Upper lobe of left lung (tissue), 6 donors: ENCODE measurements around the gene TMEM91. TPM values are rescaled to one million over a fixed set of nuclear protein-coding genes. Genes with fewer than 3 reads are reported as not detected.

Experiments used
- ATAC-seq, 2 donors: fragments of 200-7000 bp; cut with Tn5 transposase; one replicate each; pipeline ENCODE4 v1.9.1; 2022; ENCODE audit warnings: mild to moderate bottlenecking in 2 of 2, moderate library complexity in 2 of 2; ENCODE audit not compliant: low FRiP score in 2 of 2
- DNase-seq, 2 donors: peaks; one replicate each; pipeline ENCODE4 v3.0.0-alpha.2; 2019 to 2020
- H3K27ac ChIP-seq, 4 donors: fragments of 200-600 bp; sonication (generic); one replicate each; pipeline ENCODE4 v1.5.1; 2016 to 2019
- H3K27me3 ChIP-seq, 4 donors: fragments of 200-600 bp; sonication (generic); one replicate each; pipeline ENCODE4 v1.5.1; 2017 to 2019
- H3K36me3 ChIP-seq, 4 donors: fragments of 200-600 bp; sonication (generic); one replicate each; pipeline ENCODE4 v1.5.1; 2016 to 2019
- H3K4me1 ChIP-seq, 4 donors: fragments of 200-600 bp; sonication (generic); one replicate each; pipeline ENCODE4 v1.5.1; 2018 to 2019
- H3K4me3 ChIP-seq, 4 donors: fragments of 200-600 bp; sonication (generic); one replicate each; pipeline ENCODE4 v1.5.1; 2017 to 2019; ENCODE audit warnings: mild to moderate bottlenecking in 2 of 4, moderate library complexity in 1 of 4
- H3K9me3 ChIP-seq, 4 donors: fragments of 200-600 bp; sonication (generic); one replicate each; pipeline ENCODE4 v1.5.1; 2018 to 2019
- EP300 ChIP-seq, 4 donors: sonication (generic); formaldehyde crosslinking; IDR thresholded peaks; one replicate each; pipeline ENCODE4 v1.5.1; 2017; ENCODE audit warnings: antibody characterized with exemption in 4 of 4, control low read depth in 2 of 4
- POLR2A ChIP-seq, 4 donors: fragments of 450-650 bp; IDR thresholded peaks; one replicate each; pipeline ENCODE4 v1.5.1; 2016 to 2017; ENCODE audit warnings: antibody characterized with exemption in 4 of 4, mild to moderate bottlenecking in 2 of 4
- POLR2AphosphoS5 ChIP-seq, 2 donors: sonication (generic); formaldehyde crosslinking; IDR thresholded peaks; one replicate each; pipeline ENCODE4 v1.5.1; 2017; ENCODE audit warnings: antibody characterized with exemption in 2 of 2
- WGBS, 2 donors: methylation state at CpG; one replicate each; pipeline ENCODE4 v1.1.5; 2017 to 2018; 5-methylcytosine and 5-hydroxymethylcytosine counted together
- total RNA-seq, 6 donors: library from RNA; depleted of rRNA in 4 of 6; stranded (reverse); fragments of >200 nt in 4 of 6; gene quantifications; one replicate each; pipeline versions ENCODE4 v1.1.0 to v1.2.1, GENCODE V29; 2016 to 2021
- TF ChIP-seq, protein P1 (sequence below), 6 experiments: fragments of 450-650 bp in 4 of 6; fragments of 200-600 bp in 2 of 6; sonication (generic) in 2 of 6; IDR thresholded peaks; one replicate each; pipeline ENCODE4 v1.5.1; 2016 to 2019; ENCODE audit warnings: antibody characterized with exemption in 6 of 6
- donor health status: DM: no; HTN: no; CAD: no; lungs with moderate emphysema.
- donor health status: DM: no; HTN: yes; CAD: no; lungs with severe emphysema.

The TMEM91 gene
- total RNA-seq, 6 donors from 2014 or later = 18.7 to 65.0 (median 29.3) TPM

GRCh38 chr19:41328842-41329225 lies 47.5 kb upstream of the TMEM91 start:
- TF ChIP-seq POLR2A (IDR thresholded peaks at IDR 0.05) (no peak), POLR2AphosphoS5 (IDR thresholded peaks at IDR 0.05) (no peak), EP300 (IDR thresholded peaks at IDR 0.05) (no peak)
- TF ChIP-seq, protein P1, sequence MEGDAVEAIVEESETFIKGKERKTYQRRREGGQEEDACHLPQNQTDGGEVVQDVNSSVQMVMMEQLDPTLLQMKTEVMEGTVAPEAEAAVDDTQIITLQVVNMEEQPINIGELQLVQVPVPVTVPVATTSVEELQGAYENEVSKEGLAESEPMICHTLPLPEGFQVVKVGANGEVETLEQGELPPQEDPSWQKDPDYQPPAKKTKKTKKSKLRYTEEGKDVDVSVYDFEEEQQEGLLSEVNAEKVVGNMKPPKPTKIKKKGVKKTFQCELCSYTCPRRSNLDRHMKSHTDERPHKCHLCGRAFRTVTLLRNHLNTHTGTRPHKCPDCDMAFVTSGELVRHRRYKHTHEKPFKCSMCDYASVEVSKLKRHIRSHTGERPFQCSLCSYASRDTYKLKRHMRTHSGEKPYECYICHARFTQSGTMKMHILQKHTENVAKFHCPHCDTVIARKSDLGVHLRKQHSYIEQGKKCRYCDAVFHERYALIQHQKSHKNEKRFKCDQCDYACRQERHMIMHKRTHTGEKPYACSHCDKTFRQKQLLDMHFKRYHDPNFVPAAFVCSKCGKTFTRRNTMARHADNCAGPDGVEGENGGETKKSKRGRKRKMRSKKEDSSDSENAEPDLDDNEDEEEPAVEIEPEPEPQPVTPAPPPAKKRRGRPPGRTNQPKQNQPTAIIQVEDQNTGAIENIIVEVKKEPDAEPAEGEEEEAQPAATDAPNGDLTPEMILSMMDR (IDR thresholded peaks at IDR 0.05) = no peak
- DNase-seq (peak in 1 of 2 donors; percentile 62), ATAC-seq (peak in 1 of 2 donors; percentile 47)
- Histone ChIP-seq H3K36me3 (peaks cover 3 to 30% (median 21%) of the 10 kb centered on the region in 4 donors), H3K4me3 (no peak overlapping the region), H3K9me3 (no peaks in the 10 kb centered on the region), H3K27me3 (no peaks in the 10 kb centered on the region), H3K27ac (peak overlapping the region; percentile 84 to 91 (median 88)), H3K4me1 (peaks cover 58 to 71% (median 61%) of the 10 kb centered on the region in 4 donors)
- WGBS, 2 donors = 32 to 62% methylated on average over 1 of the region's 1 CpG

- Histone ChIP-seq H3K9me3 (no peaks in the 10 kb centered on the region), H3K36me3 (peaks cover 3 to 34% (median 22%) of the 10 kb centered on the region in 4 donors), H3K4me1 (peaks cover 50 to 60% (median 56%) of the 10 kb centered on the region in 4 donors), H3K27ac (no peak overlapping the region), H3K4me3 (no peak overlapping the region), H3K27me3 (no peaks in the 10 kb centered on the region)
- 68 to 79% methylated on average over 4 of the region's 4 CpGs for WGBS, 2 donors
- ATAC-seq (no peak), DNase-seq (no peak)
- no peak for TF ChIP-seq EP300 (IDR thresholded peaks at IDR 0.05)
- TF ChIP-seq, protein P1 (IDR thresholded peaks at IDR 0.05) = no peak
- TF ChIP-seq POLR2A (IDR thresholded peaks at IDR 0.05) = no peak
- TF ChIP-seq POLR2AphosphoS5 (IDR thresholded peaks at IDR 0.05) = no peak
Observed at GRCh38 chr19:41330481-41330880, 45.9 kb upstream of the TMEM91 start.

DNA sequence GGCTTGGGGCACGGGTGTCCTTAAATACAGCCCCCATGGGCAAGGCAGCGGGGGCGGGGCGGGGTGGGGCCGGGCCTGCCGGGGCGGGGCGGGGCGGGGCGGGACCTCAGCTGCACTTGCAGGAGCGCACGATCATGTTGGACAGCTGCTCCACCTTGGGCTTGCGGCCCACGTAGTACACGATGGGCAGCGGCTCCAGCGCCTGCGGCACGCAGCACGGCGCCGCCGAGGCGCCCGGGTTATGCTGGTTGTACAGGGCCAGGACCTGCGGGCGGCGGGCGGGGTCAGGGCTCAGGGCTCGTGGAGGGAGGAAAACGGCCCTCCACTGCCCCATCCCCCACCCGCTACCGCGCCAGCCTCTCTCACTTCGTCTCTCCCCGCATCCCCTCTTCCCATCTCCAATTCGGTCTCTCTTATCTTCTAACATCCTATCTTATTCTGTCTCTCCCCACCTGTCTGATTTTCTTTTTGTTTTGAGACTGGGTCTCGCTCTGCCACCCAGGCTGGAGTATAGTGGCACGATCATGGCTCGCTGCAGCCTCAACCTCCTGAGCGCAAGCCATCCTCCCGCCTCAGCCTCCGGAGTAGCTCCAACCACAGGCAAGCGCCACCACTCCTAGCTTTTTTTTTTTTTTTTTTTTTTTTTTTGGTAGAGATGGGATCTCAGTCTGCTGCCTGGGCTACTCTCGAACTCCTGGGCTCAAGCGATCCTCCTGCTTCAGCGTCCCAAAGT lies 45.2 kb upstream of the TMEM91 start:
- TF ChIP-seq POLR2AphosphoS5 (IDR thresholded peaks at IDR 0.05) = no peak
- no peak for TF ChIP-seq EP300 (IDR thresholded peaks at IDR 0.05)
- TF ChIP-seq POLR2A (IDR thresholded peaks at IDR 0.05) = no peak
- TF ChIP-seq, protein P1 (IDR thresholded peaks at IDR 0.05) = no peak
- WGBS, 2 donors = 74 to 81% methylated on average over 23 to 31 of the region's 47 CpGs
- no peaks in the 10 kb centered on the region for H3K27me3 ChIP-seq
- H3K27ac ChIP-seq = no peak overlapping the region
- DNase-seq (peak in 1 of 2 donors; percentile 86), ATAC-seq (no peak)
- H3K36me3 ChIP-seq = peaks cover 3 to 34% (median 22%) of the 10 kb centered on the region in 4 donors
- peaks cover 45 to 57% (median 50%) of the 10 kb centered on the region in 4 donors for H3K4me1 ChIP-seq
- H3K9me3 ChIP-seq = no peaks in the 10 kb centered on the region
- H3K4me3 ChIP-seq = no peak overlapping the region

DNA sequence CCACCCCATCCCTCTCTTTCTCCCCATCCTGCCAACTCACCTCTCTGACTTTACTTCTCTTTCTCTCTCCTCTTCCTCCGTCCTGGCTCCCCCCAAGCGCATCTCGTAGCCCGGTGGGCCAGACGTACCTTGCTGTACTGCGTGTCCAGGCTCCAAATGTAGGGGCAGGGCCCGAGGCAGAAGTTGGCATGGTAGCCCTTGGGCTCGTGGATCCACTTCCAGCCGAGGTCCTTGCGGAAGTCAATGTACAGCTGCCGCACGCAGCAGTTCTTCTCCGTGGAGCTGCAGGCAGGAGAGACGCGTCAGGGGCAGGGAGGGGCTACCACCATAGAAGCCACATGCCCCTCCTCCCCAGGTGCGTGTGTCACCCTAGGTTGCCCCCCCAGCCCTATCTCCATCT lies 44.3 kb upstream of the TMEM91 start:
- peaks cover 3 to 34% (median 22%) of the 10 kb centered on the region in 4 donors for H3K36me3 ChIP-seq

DNA sequence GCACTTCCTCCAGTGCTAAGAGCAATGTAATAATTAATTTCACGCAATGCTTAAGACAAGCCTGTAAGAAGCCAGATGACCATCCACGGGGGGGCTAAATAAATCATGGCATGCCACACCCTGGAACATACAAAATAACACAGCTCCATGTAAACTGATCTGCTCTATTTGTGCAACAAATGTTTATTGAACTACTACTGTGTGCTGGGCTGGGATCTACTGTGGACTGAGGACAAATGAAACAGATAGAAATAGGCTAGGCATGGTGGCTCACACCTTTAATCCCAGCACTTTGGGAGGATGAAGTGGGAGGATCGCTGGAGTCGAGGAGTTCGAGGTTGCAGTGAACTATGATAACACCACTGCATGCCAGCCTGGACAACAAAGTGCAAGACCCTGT lies 43.9 kb upstream of the TMEM91 start:
- no peak overlapping the region for H3K4me3 ChIP-seq
- 92 to 95% methylated on average over 5 of the region's 5 CpGs for WGBS, 2 donors
- peaks cover 3 to 38% (median 22%) of the 10 kb centered on the region in 4 donors for H3K36me3 ChIP-seq
- H3K27me3 ChIP-seq = no peaks in the 10 kb centered on the region
- H3K9me3 ChIP-seq = no peaks in the 10 kb centered on the region
- peaks cover 32 to 44% (median 36%) of the 10 kb centered on the region in 4 donors for H3K4me1 ChIP-seq
- DNase-seq (no peak), ATAC-seq (no peak)
- TF ChIP-seq POLR2A (IDR thresholded peaks at IDR 0.05) = no peak
- TF ChIP-seq, protein P1 (IDR thresholded peaks at IDR 0.05) = no peak
- H3K27ac ChIP-seq = no peak overlapping the region

More for the DNA sequence above, 44.3 kb upstream of the TMEM91 start:
- Histone ChIP-seq H3K27ac (no peak overlapping the region), H3K27me3 (no peaks in the 10 kb centered on the region), H3K4me3 (no peak overlapping the region), H3K4me1 (peaks cover 37 to 48% (median 41%) of the 10 kb centered on the region in 4 donors), H3K9me3 (no peaks in the 10 kb centered on the region)
- no peak for ATAC-seq
- TF ChIP-seq EP300 (IDR thresholded peaks at IDR 0.05) = no peak
- no peak for TF ChIP-seq POLR2A (IDR thresholded peaks at IDR 0.05)
- 94 to 96% methylated on average over 15 to 16 of the region's 16 CpGs for WGBS, 2 donors
- DNase-seq = no peak
